ENCODE results near the gene RNF169.

GRCh38 chr11:74771139-74771538 is 22.5 kb downstream of the RNF169 start:
- TF ChIP-seq CTCF (IDR thresholded peaks at IDR 0.05) (no peak), POLR2A (IDR thresholded peaks at IDR 0.05) (no peak)

Data from thyroid gland (tissue), 4 donors.